DMS79 treated with DMSO at 0.1 percent for 48 hours (cell line): Measurements from ENCODE around the gene RGS9.
A peak's percentile ranks its signal among the peaks of the same experiment; 100 is the strongest.
"Not testable (repeated sequence)": the region's sequence is repeated elsewhere in the genome, so short reads cannot be mapped to it uniquely, and the experiment has no call there.

Source experiments
- DNase-seq: peaks from one replicate; lab custom pipeline; 2025; lab: John Stamatoyannopoulos, UW

RGS9 gene

GRCh38 chr17:65156835-65157565 lies 19.8 kb downstream of the RGS9 start:
- no peak for DNase-seq

DNA sequence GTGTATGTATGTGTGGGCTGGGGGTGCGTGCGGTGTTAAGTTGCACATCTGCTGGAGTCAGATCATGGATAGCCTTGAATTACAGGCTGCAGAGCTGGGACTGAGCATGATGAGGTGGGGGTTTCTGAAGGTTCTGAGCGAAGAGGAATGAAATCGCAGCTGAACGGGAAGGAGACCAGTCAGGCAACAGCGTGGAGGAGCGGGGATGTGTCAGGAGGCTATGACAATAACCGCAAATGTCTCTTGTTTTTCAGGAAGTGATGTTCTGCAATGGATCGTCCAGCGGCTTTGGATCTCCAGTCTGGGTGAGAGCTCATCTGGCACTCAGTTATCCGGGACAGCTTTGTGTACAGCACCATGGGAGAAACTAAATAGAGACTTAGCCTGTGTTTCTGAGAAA lies 20.9 kb downstream of the RGS9 start:
- DNase-seq, result no peak

DNA sequence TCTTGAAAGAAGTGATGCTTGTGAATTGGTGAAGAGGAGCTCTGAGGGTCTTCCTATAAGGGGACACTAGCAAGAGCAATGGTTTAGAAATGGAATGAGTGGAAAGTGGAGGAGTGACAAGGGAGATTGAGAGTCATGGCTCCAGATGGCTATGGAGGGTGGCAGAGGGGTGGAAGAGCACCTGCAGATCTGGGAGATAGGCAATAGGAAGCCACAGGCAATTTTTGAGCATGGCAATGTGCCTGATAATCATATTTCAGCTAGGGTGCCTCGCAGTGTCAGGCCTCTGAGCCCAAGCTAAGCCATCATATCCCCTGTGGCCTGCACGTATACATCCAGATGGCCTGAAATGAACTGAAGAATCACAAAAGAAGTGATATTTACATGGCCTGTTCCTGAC lies 21.5 kb downstream of the RGS9 start:
- no peak for DNase-seq

GRCh38 chr17:65160516-65160915 lies 23.3 kb downstream of the RGS9 start:
- no peak for DNase-seq

- DNase-seq, result no peak
These were observed 26.9 kb downstream of the RGS9 start for GRCh38 chr17:65163990-65164495.

- no peak for DNase-seq
These were observed 29.6 kb downstream of the RGS9 start for GRCh38 chr17:65166787-65167186.

- no peak for DNase-seq
These were observed 30.4 kb downstream of the RGS9 start for GRCh38 chr17:65167566-65167965.

GRCh38 chr17:65169691-65170090 lies 32.5 kb downstream of the RGS9 start:
- no peak for DNase-seq

- DNase-seq, result peak; percentile 26
These were observed 33.7 kb downstream of the RGS9 start for GRCh38 chr17:65170839-65171238.

DNA sequence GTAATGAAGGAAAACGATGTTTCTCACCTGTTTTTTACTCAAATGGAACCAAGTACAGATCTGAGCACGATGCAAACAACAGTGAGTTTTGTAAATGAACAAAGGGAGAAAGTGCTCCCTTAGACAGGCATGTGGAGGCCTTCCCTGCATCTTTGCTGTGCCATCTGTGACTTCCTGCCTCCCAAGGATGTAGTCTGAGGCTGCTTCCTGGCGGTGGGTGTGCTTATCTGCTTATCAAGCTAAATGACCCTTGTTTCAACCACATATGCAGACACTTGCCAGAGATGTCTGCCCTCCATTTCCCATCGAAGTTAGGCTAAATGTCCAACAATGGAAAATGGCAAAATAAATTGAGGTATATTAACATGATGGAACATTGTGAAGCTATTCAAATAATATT lies 34.6 kb downstream of the RGS9 start:
- no peak for DNase-seq

- DNase-seq, result no peak
These were observed 35.4 kb downstream of the RGS9 start for GRCh38 chr17:65172496-65173136.

DNA sequence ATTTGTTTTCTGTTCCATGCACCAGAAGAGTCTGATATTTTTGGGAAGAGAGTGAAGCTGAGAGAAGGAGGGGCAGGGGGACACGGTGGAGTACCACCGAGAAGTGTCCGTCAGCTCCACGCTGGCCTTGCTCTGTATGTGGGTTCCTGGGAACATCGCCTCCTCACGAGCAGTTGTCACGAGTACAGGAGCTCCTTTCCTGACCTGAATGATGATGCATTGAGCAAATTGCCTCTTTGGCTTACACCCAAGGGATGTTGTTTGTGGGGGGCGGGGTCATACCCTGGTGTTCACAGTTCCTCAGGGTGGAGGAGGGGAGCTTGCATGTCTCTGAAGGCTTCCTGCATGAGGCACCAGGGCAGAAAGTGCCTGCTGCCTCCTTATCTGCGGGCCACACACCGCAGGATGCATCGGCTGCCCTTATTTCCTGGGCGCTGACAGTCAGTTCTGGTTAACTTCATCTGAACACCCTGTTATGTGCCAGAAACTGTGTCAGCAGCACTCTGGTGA lies 36.2 kb downstream of the RGS9 start:
- peak; percentile 6 for DNase-seq

GRCh38 chr17:65173976-65174683 lies 37.0 kb downstream of the RGS9 start:
- DNase-seq, result no peak

DNA sequence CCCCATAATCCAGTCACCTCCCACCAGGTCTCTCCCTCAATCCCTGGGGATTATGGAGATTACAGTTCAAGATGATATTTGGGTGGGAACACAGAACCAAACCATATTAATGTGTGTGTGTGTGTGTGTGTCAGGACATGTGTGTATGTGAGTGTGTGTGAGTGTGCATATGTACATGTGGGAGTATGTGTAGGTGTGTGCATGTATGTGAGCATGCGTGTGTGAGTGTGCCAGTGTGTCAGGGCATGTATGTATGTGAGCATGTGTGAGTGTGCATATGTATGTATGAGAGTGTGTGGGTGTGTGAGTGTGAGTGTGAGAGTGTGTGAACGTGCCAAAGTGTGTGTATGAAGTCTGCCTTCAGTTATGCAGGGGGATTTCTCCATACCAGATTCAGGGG lies 37.8 kb downstream of the RGS9 start:
- DNase-seq, result no peak

- no peak for DNase-seq
These were observed 38.8 kb downstream of the RGS9 start for GRCh38 chr17:65175952-65176351.

DNA sequence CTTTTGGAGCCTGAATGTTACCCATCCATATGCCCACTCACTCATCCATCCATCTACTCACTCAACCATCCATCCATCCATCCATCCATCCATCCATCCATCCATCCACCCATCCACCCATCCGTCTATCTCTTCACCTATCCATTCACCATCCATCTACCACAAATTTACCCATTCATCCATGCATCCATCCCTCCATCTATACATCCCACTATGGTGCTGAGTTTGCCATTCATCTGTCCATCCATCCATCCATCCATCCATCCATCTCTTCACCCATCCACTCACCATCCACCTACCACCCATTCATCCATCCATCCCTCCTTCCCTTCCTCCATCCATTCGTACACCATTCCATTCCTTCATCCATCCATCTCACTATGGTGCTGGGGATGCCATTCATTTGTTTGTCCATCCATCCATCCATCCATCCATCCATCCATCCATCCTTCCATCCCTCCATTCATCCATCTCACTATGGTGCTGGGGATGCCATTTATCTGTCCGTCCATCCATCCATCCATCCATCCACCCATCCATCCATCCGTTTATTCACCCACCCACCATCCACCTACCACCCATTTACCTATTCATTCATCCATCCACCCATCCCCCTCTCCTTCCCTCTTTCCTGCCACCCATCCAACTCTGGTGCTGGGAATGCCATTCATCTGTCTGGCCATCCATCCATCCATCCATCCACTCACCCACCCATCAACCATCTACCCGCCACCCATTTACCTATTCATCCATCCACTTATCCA lies 39.7 kb downstream of the RGS9 start:
- DNase-seq, result no peak

GRCh38 chr17:65177901-65178300 lies 40.7 kb downstream of the RGS9 start:
- no peak for DNase-seq

DNA sequence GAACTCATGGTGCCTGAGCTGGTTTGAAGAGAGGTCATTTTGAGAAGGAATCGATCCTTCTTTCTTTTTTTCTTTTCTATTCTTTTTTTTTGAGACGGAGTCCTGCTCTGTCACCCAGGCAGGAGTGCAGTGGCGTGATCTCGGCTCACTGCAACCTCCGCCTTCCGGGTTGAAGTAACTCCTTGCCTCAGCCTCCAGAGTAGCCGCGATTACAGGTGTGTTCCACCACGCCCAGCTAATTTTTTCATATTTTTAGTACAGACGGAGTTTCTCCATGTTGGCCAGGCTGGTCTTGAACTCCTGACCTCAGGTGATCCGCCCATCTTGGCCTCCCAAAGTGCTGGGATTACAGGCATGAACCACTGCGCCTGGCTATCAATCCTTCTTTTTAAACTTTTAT lies 43.1 kb downstream of the RGS9 start:
- not testable (repeated sequence) for DNase-seq

- not testable (repeated sequence) for DNase-seq
These were observed 43.6 kb downstream of the RGS9 start for GRCh38 chr17:65180752-65181236.

- DNase-seq, result no peak
These were observed 44.3 kb downstream of the RGS9 start for GRCh38 chr17:65181237-65182061.

DNA sequence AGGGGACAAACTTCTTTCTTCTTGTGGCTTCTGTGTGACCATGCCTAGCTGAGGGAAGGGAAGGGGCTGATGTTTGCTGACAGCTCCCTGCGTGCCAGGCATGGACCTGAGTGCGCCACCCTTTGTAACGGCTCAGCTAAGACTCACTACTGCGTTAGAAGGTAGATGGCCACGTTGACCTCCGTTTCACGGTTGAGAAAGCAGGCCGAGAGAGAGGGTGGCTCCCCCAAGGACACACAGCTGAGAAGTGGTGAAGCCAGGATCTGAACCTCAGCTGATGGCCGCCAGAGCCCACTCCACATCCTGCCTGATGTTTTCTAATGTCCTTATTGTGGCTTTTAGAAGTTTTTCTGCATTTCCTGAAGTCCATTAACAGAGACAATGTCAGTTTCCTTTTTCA lies 45.1 kb downstream of the RGS9 start:
- no peak for DNase-seq
